Measurements from ENCODE around the gene KLHL21. TPM values are rescaled to one million over a fixed set of nuclear protein-coding genes. Genes with fewer than 3 reads are reported as not detected.
A peak's percentile ranks its signal among the peaks of the same experiment; 100 is the strongest.

KLHL21 gene
- total and polyA plus RNA-seq, 2 donors (not counting 1 experiment from before 2014, with no cell fraction given), result 14.4 to 29.9 TPM

GRCh38 chr1:6613361-6614018 is 10.8 kb upstream of the KLHL21 start, which contains the start of gene PHF13:
PHF13 (plus strand) TSS chr1:6613731; CDS start chr1:6614067, 336 bp downstream.
- no peaks in the 10 kb centered on the region for H3K36me3 ChIP-seq (replicated peaks in 1 of 2; ENCODE audit: control extremely low read depth in 1 of 2, control insufficient read depth in 1 of 2, extremely low read depth in 1 of 2, insufficient read depth in 2 of 2, low read length in 1 of 2)
- H3K79me2 ChIP-seq (ENCODE audit: control insufficient read depth, insufficient read depth, low read length), result peaks cover 16% of the 10 kb centered on the region
- POLR2A ChIA-PET, result interaction anchor here (0.7 to 1.2 kb wide), 4 partner anchors 10 to 33 kb away, joined by 3 to 4 read pairs (median 4); partner anchors contain the start of genes KLHL21, THAP3 and ZBTB48
- CTCF ChIA-PET, result no interaction called here
- H4K20me1 ChIP-seq (ENCODE audit: control insufficient read depth, insufficient read depth, low read length, poor library complexity, severe bottlenecking), result peaks cover 4% of the 10 kb centered on the region
- peak within 1 kb of the TSS; percentile 64 to 94 (median 77) for H3K4me3 ChIP-seq (ENCODE audit: control extremely low read depth in 1 of 5, extremely low read depth in 1 of 5, insufficient read depth in 1 of 5, low read depth in 2 of 5, low read length in 4 of 5)
- DNase-seq, result peak; percentile 99
- H3K27ac Mint-ChIP-seq, result peak within 1 kb of the TSS; percentile 91
- no peaks in the 10 kb centered on the region for H3K27me3 ChIP-seq (replicated peaks in 1 of 4; ENCODE audit: control extremely low read depth in 1 of 4, control insufficient read depth in 3 of 4, insufficient read depth in 4 of 4, low read length in 3 of 4)
- no peaks in the 10 kb centered on the region for H3K9me3 ChIP-seq (ENCODE audit: control extremely low read depth in 1 of 3, control insufficient read depth in 2 of 3, insufficient read depth in 1 of 3, low read length in 2 of 3)
- peak; percentile 93 for ATAC-seq (ENCODE audit: low read depth)
- peaks cover 17% of the 10 kb centered on the region for H3K4me1 Mint-ChIP-seq
- peak within 1 kb of the TSS; percentile 92 for H3K4me3 Mint-ChIP-seq
- H3K4me2 ChIP-seq (replicated peaks; ENCODE audit: low read depth, low read length, poor library complexity, severe bottlenecking), result peak within 1 kb of the TSS; percentile 99
- peak within 1 kb of the TSS; percentile 97 for H2AFZ ChIP-seq (ENCODE audit: insufficient read depth, low read depth, low read length, poor library complexity, severe bottlenecking)
- peak within 1 kb of the TSS; percentile 7 to 77 for H3K27ac ChIP-seq (ENCODE audit: low read length in 2 of 2)
- H3K4me1 ChIP-seq (ENCODE audit: control insufficient read depth in 2 of 2, insufficient read depth in 2 of 2, low read length in 2 of 2), result peaks cover 11 to 14% of the 10 kb centered on the region in 2 donors
- TF ChIP-seq CTCF (IDR thresholded peaks at IDR 0.05) (no peak), EZH2 (IDR thresholded peaks at IDR 0.05; ENCODE audit: borderline replicate concordance, insufficient read depth, low read depth, low read length, poor library complexity, severe bottlenecking) (no peak)
- H3K9ac ChIP-seq (ENCODE audit: low read length), result peak within 1 kb of the TSS; percentile 90
- H3K27me3 Mint-ChIP-seq, result no peaks in the 10 kb centered on the region
- intact Hi-C loops (cut with micrococcal nuclease), result loop anchor here (1.0 to 2.0 kb wide), 4 partner anchors 10 to 34 kb away; partner anchors contain the start of gene ZBTB48
- under 1% methylated on average over 77 of the region's 84 CpGs for WGBS (ENCODE audit: insufficient coverage)
- H3K9me3 Mint-ChIP-seq (ENCODE audit: insufficient read depth), result no peaks in the 10 kb centered on the region

All from B cell (primary cell).